ENCODE results near the gene PRKD2. TPM values are rescaled to one million over a fixed set of nuclear protein-coding genes. Genes with fewer than 3 reads are reported as not detected.
A peak's percentile ranks its signal among the peaks of the same experiment; 100 is the strongest.

The PRKD2 gene
- total RNA-seq, 2 donors from 2014 or later = 82.3 to 100.0 TPM

- H3K4me1 Mint-ChIP-seq (ENCODE audit: low read depth in 2 of 2) = peaks cover 24 to 27% of the 10 kb centered on the region in 2 donors
- ATAC-seq = no peak
- peak; percentile 75 for DNase-seq (ENCODE audit: low spot score)
- H3K4me3 Mint-ChIP-seq = peak overlapping the region; percentile 22
- peak overlapping the region; percentile 60 to 62 for H3K27ac Mint-ChIP-seq
- no peaks in the 10 kb centered on the region for H3K27me3 Mint-ChIP-seq
- no peaks in the 10 kb centered on the region for H3K36me3 Mint-ChIP-seq
- H3K9me3 Mint-ChIP-seq = no peaks in the 10 kb centered on the region
Measured at GRCh38 chr19:46748325-46749109, 31.6 kb upstream of the PRKD2 start.

- Mint-ChIP-seq H3K36me3 (no peaks in the 10 kb centered on the region), H3K27me3 (no peaks in the 10 kb centered on the region), H3K4me3 (peak within 1 kb of the TSS; percentile 84), H3K27ac (peak within 1 kb of the TSS; percentile 79 to 94), H3K4me1 (ENCODE audit: low read depth in 2 of 2) (peaks cover 40 to 43% of the 10 kb centered on the region in 2 donors), H3K9me3 (no peaks in the 10 kb centered on the region)
- peak; percentile 86 to 91 for ATAC-seq
- peak; percentile 72 for DNase-seq (ENCODE audit: low spot score)
Measured at GRCh38 chr19:46746281-46747057, 29.6 kb upstream of the PRKD2 start, which contains the start of gene STRN4. STRN4 (minus strand) TSS chr19:46746450; CDS start chr19:46746430, 20 bp downstream.

- peaks cover 44 to 47% of the 10 kb centered on the region in 2 donors for H3K4me1 Mint-ChIP-seq (ENCODE audit: low read depth in 2 of 2)
- H3K27ac Mint-ChIP-seq = peak within 1 kb of the TSS; percentile 79 to 94
- no peaks in the 10 kb centered on the region for H3K36me3 Mint-ChIP-seq
- no peaks in the 10 kb centered on the region for H3K9me3 Mint-ChIP-seq
- DNase-seq (ENCODE audit: low spot score) (peak; percentile 57), ATAC-seq (peak; percentile 75 to 83)
- H3K27me3 Mint-ChIP-seq = no peaks in the 10 kb centered on the region
- peak within 1 kb of the TSS; percentile 84 for H3K4me3 Mint-ChIP-seq
Measured at GRCh38 chr19:46745521-46746280, 28.8 kb upstream of the PRKD2 start, which contains the start of gene FKRP. FKRP (plus strand) TSS chr19:46746057; CDS start chr19:46755451, 9,394 bp downstream.

GRCh38 chr19:46745030-46745429, 28.1 kb upstream of the PRKD2 start:
- Mint-ChIP-seq H3K4me3 (peak overlapping the region; percentile 84), H3K27ac (peak overlapping the region; percentile 79 to 94), H3K4me1 (ENCODE audit: low read depth in 2 of 2) (peaks cover 50 to 51% of the 10 kb centered on the region in 2 donors), H3K9me3 (no peaks in the 10 kb centered on the region), H3K36me3 (no peaks in the 10 kb centered on the region), H3K27me3 (no peaks in the 10 kb centered on the region)
- ATAC-seq (no peak), DNase-seq (ENCODE audit: low spot score) (no peak)

- Mint-ChIP-seq H3K27me3 (no peaks in the 10 kb centered on the region), H3K4me1 (ENCODE audit: low read depth in 2 of 2) (peaks cover 55 to 56% of the 10 kb centered on the region in 2 donors), H3K9me3 (no peaks in the 10 kb centered on the region), H3K36me3 (no peaks in the 10 kb centered on the region), H3K27ac (peak overlapping the region; percentile 79 to 94), H3K4me3 (peak overlapping the region; percentile 84)
- DNase-seq (ENCODE audit: low spot score) (no peak), ATAC-seq (no peak)
Measured at GRCh38 chr19:46744005-46744691, 27.2 kb upstream of the PRKD2 start.

GRCh38 chr19:46742926-46743480, 26.1 kb upstream of the PRKD2 start:
- peak overlapping the region; percentile 19 for H3K4me3 Mint-ChIP-seq
- no peak for ATAC-seq
- DNase-seq (ENCODE audit: low spot score) = no peak
- H3K9me3 Mint-ChIP-seq = no peaks in the 10 kb centered on the region
- no peaks in the 10 kb centered on the region for H3K36me3 Mint-ChIP-seq
- H3K27me3 Mint-ChIP-seq = no peaks in the 10 kb centered on the region
- peaks cover 49 to 50% of the 10 kb centered on the region in 2 donors for H3K4me1 Mint-ChIP-seq (ENCODE audit: low read depth in 2 of 2)
- peak overlapping the region in 1 of 2 donors; percentile 40 for H3K27ac Mint-ChIP-seq

- no peak overlapping the region for H3K4me3 Mint-ChIP-seq
- no peaks in the 10 kb centered on the region for H3K36me3 Mint-ChIP-seq
- DNase-seq (ENCODE audit: low spot score) = no peak
- H3K27ac Mint-ChIP-seq = no peak overlapping the region
- no peaks in the 10 kb centered on the region for H3K9me3 Mint-ChIP-seq
- no peaks in the 10 kb centered on the region for H3K27me3 Mint-ChIP-seq
- no peak for ATAC-seq
- peaks cover 44 to 47% of the 10 kb centered on the region in 2 donors for H3K4me1 Mint-ChIP-seq (ENCODE audit: low read depth in 2 of 2)
Measured at GRCh38 chr19:46741447-46741846, 24.5 kb upstream of the PRKD2 start.

GRCh38 chr19:46739290-46739771, 22.4 kb upstream of the PRKD2 start:
- ATAC-seq (no peak), DNase-seq (ENCODE audit: low spot score) (no peak)
- Mint-ChIP-seq H3K27ac (no peak overlapping the region), H3K27me3 (no peaks in the 10 kb centered on the region), H3K4me1 (ENCODE audit: low read depth in 2 of 2) (peaks cover 34 to 35% of the 10 kb centered on the region in 2 donors), H3K36me3 (no peaks in the 10 kb centered on the region), H3K4me3 (no peak overlapping the region), H3K9me3 (no peaks in the 10 kb centered on the region)

GRCh38 chr19:46737761-46738171, 20.9 kb upstream of the PRKD2 start:
- peaks cover 5% of the 10 kb centered on the region for H3K36me3 Mint-ChIP-seq

GRCh38 chr19:46737298-46737654, 20.4 kb upstream of the PRKD2 start:
- Mint-ChIP-seq H3K36me3 (peaks cover 5% of the 10 kb centered on the region), H3K4me3 (no peak overlapping the region), H3K9me3 (no peaks in the 10 kb centered on the region), H3K27ac (no peak overlapping the region), H3K27me3 (no peaks in the 10 kb centered on the region), H3K4me1 (ENCODE audit: low read depth in 2 of 2) (peaks cover 20 to 22% of the 10 kb centered on the region in 2 donors)
- ATAC-seq = no peak
- DNase-seq (ENCODE audit: low spot score) = no peak

More at GRCh38 chr19:46737761-46738171, 20.9 kb upstream of the PRKD2 start:
- ATAC-seq (no peak), DNase-seq (ENCODE audit: low spot score) (no peak)
- no peaks in the 10 kb centered on the region for H3K9me3 Mint-ChIP-seq
- peaks cover 24 to 25% of the 10 kb centered on the region in 2 donors for H3K4me1 Mint-ChIP-seq (ENCODE audit: low read depth in 2 of 2)
- no peaks in the 10 kb centered on the region for H3K27me3 Mint-ChIP-seq
- no peak overlapping the region for H3K27ac Mint-ChIP-seq
- no peak overlapping the region for H3K4me3 Mint-ChIP-seq

- Mint-ChIP-seq H3K4me1 (ENCODE audit: low read depth in 2 of 2) (peaks cover 19 to 22% of the 10 kb centered on the region in 2 donors), H3K4me3 (no peak overlapping the region), H3K27ac (no peak overlapping the region), H3K27me3 (no peaks in the 10 kb centered on the region), H3K36me3 (peaks cover 5% of the 10 kb centered on the region), H3K9me3 (no peaks in the 10 kb centered on the region)
- ATAC-seq = no peak
- DNase-seq (ENCODE audit: low spot score) = no peak
Measured at GRCh38 chr19:46736531-46737297, 19.8 kb upstream of the PRKD2 start.

GRCh38 chr19:46733690-46734292, 16.9 kb upstream of the PRKD2 start:
- Mint-ChIP-seq H3K36me3 (peaks cover 5% of the 10 kb centered on the region), H3K4me1 (ENCODE audit: low read depth in 2 of 2) (peaks cover 18 to 24% of the 10 kb centered on the region in 2 donors), H3K4me3 (no peak overlapping the region), H3K9me3 (no peaks in the 10 kb centered on the region), H3K27me3 (no peaks in the 10 kb centered on the region), H3K27ac (no peak overlapping the region)
- ATAC-seq = no peak
- DNase-seq (ENCODE audit: low spot score) = no peak

All from natural killer cell treated with Interleukin-12 subunit alpha and Interleukin-12 subunit beta and Interleukin-15 and Interleukin-18, amount 100 ng/mL, for 72 hours (primary cell).